ENCODE data around the gene SYNDIG1.
A peak's percentile ranks its signal among the peaks of the same experiment; 100 is the strongest.

Gene SYNDIG1

GRCh38 chr20:24497851-24498250 lies 28.4 kb downstream of the SYNDIG1 start:
- no peaks in the 10 kb centered on the region for H3K4me1 ChIP-seq (ENCODE audit: insufficient read depth, poor library complexity, severe bottlenecking)
- no peaks in the 10 kb centered on the region for H3K27me3 ChIP-seq (ENCODE audit: insufficient read depth, poor library complexity, severe bottlenecking)
- TF ChIP-seq CTCF (IDR thresholded peaks at IDR 0.05; ENCODE audit: poor library complexity, severe bottlenecking) = no peak
- ATAC-seq (ENCODE audit: low read depth) = no peak
- H3K9me3 ChIP-seq (ENCODE audit: severe bottlenecking) = no peaks in the 10 kb centered on the region
- no peak overlapping the region for H3K4me3 ChIP-seq (ENCODE audit: severe bottlenecking)
- H3K36me3 ChIP-seq (ENCODE audit: low read depth) = no peaks in the 10 kb centered on the region
- no peak for DNase-seq (ENCODE audit: low spot score)
- H3K27ac ChIP-seq (ENCODE audit: poor library complexity, severe bottlenecking) = no peak overlapping the region

GRCh38 chr20:24498641-24499040 lies 29.2 kb downstream of the SYNDIG1 start:
- no peaks in the 10 kb centered on the region for H3K36me3 ChIP-seq (ENCODE audit: low read depth)
- TF ChIP-seq CTCF (IDR thresholded peaks at IDR 0.05; ENCODE audit: poor library complexity, severe bottlenecking) = no peak
- ATAC-seq (ENCODE audit: low read depth) (no peak), DNase-seq (ENCODE audit: low spot score) (no peak)
- H3K27me3 ChIP-seq (ENCODE audit: insufficient read depth, poor library complexity, severe bottlenecking) = no peaks in the 10 kb centered on the region
- no peak overlapping the region for H3K4me3 ChIP-seq (ENCODE audit: severe bottlenecking)
- no peak overlapping the region for H3K27ac ChIP-seq (ENCODE audit: poor library complexity, severe bottlenecking)
- H3K4me1 ChIP-seq (ENCODE audit: insufficient read depth, poor library complexity, severe bottlenecking) = no peaks in the 10 kb centered on the region
- no peaks in the 10 kb centered on the region for H3K9me3 ChIP-seq (ENCODE audit: severe bottlenecking)

- H3K36me3 ChIP-seq (ENCODE audit: low read depth) = no peaks in the 10 kb centered on the region
- TF ChIP-seq CTCF (IDR thresholded peaks at IDR 0.05; ENCODE audit: poor library complexity, severe bottlenecking) = no peak
- H3K27ac ChIP-seq (ENCODE audit: poor library complexity, severe bottlenecking) = no peak overlapping the region
- H3K9me3 ChIP-seq (ENCODE audit: severe bottlenecking) = no peaks in the 10 kb centered on the region
- no peaks in the 10 kb centered on the region for H3K27me3 ChIP-seq (ENCODE audit: insufficient read depth, poor library complexity, severe bottlenecking)
- ATAC-seq (ENCODE audit: low read depth) = no peak
- no peak for DNase-seq (ENCODE audit: low spot score)
- no peaks in the 10 kb centered on the region for H3K4me1 ChIP-seq (ENCODE audit: insufficient read depth, poor library complexity, severe bottlenecking)
- no peak overlapping the region for H3K4me3 ChIP-seq (ENCODE audit: severe bottlenecking)
Observed at GRCh38 chr20:24499472-24499871, 30.0 kb downstream of the SYNDIG1 start.

GRCh38 chr20:24501764-24502556 lies 32.5 kb downstream of the SYNDIG1 start:
- Histone ChIP-seq H3K9me3 (ENCODE audit: severe bottlenecking) (no peaks in the 10 kb centered on the region), H3K27me3 (ENCODE audit: insufficient read depth, poor library complexity, severe bottlenecking) (no peaks in the 10 kb centered on the region), H3K4me1 (ENCODE audit: insufficient read depth, poor library complexity, severe bottlenecking) (no peaks in the 10 kb centered on the region), H3K36me3 (ENCODE audit: low read depth) (no peaks in the 10 kb centered on the region), H3K27ac (ENCODE audit: poor library complexity, severe bottlenecking) (no peak overlapping the region), H3K4me3 (ENCODE audit: severe bottlenecking) (no peak overlapping the region)
- ATAC-seq (ENCODE audit: low read depth) = 0 out of 3 replicates have a peak, but pooled peaks have one; percentile 24
- no peak for TF ChIP-seq CTCF (IDR thresholded peaks at IDR 0.05; ENCODE audit: poor library complexity, severe bottlenecking)
- DNase-seq (ENCODE audit: low spot score) = no peak

- no peak for TF ChIP-seq CTCF (IDR thresholded peaks at IDR 0.05; ENCODE audit: poor library complexity, severe bottlenecking)
- Histone ChIP-seq H3K4me1 (ENCODE audit: insufficient read depth, poor library complexity, severe bottlenecking) (no peaks in the 10 kb centered on the region), H3K27me3 (ENCODE audit: insufficient read depth, poor library complexity, severe bottlenecking) (no peaks in the 10 kb centered on the region), H3K27ac (ENCODE audit: poor library complexity, severe bottlenecking) (no peak overlapping the region), H3K4me3 (ENCODE audit: severe bottlenecking) (no peak overlapping the region), H3K9me3 (ENCODE audit: severe bottlenecking) (no peaks in the 10 kb centered on the region), H3K36me3 (ENCODE audit: low read depth) (no peaks in the 10 kb centered on the region)
- ATAC-seq (ENCODE audit: low read depth) (no peak), DNase-seq (ENCODE audit: low spot score) (no peak)
Observed at GRCh38 chr20:24502661-24503060, 33.2 kb downstream of the SYNDIG1 start.

All from RWPE2 (cell line).